Hepatocyte (in vitro differentiated cells): Measurements from ENCODE around the gene EYS. TPM values are rescaled to one million over a fixed set of nuclear protein-coding genes. Genes with fewer than 3 reads are reported as not detected.
"Not testable (repeated sequence)": the region's sequence is repeated elsewhere in the genome, so short reads cannot be mapped to it uniquely, and the experiment has no call there.

Experiments used
- DNase-seq: peaks from one replicate; pipeline ENCODE4 v3.0.0-alpha.2; 2016; ENCODE audit warnings: low spot score
- H2AFZ ChIP-seq: fragments of 200-600 bp; sonication (generic); 2 replicates; pipeline ENCODE4 v1.6.0; 2016; ENCODE audit warnings: antibody characterized with exemption, mild to moderate bottlenecking
- H3K27ac ChIP-seq: fragments of 200-600 bp; sonication (generic); 2 replicates; pipeline ENCODE4 v1.5.1; 2016; ENCODE audit warnings: mild to moderate bottlenecking
- H3K27me3 ChIP-seq: fragments of 200-600 bp; sonication (generic); 2 replicates; pipeline ENCODE4 v1.6.1; 2016
- H3K36me3 ChIP-seq: fragments of 200-600 bp; sonication (generic); replicated peaks from 2 replicates; pipeline ENCODE4 v1.5.1; 2016; ENCODE audit warnings: low read depth; ENCODE audit not compliant: insufficient read depth
- H3K4me1 ChIP-seq: fragments of 200-600 bp; sonication (generic); 2 replicates; pipeline ENCODE4 v1.5.1; 2016; ENCODE audit warnings: mild to moderate bottlenecking, moderate library complexity; ENCODE audit not compliant: insufficient read depth
- H3K4me2 ChIP-seq: fragments of 200-600 bp; sonication (generic); 2 replicates; pipeline ENCODE4 v1.6.0; 2016
- H3K4me3 ChIP-seq: fragments of 200-600 bp; sonication (generic); 2 replicates; pipeline ENCODE4 v1.5.1; 2016; ENCODE audit warnings: mild to moderate bottlenecking
- H3K79me2 ChIP-seq: fragments of 200-600 bp; sonication (generic); 2 replicates; pipeline ENCODE4 v1.6.0; 2017; ENCODE audit warnings: mild to moderate bottlenecking
- H3K9me2 ChIP-seq: fragments of 200-600 bp; sonication (generic); replicated peaks from 2 replicates; pipeline ENCODE4 v1.6.0; 2017; ENCODE audit warnings: mild to moderate bottlenecking; ENCODE audit not compliant: insufficient read depth
- H3K9me3 ChIP-seq: fragments of 200-600 bp; sonication (generic); 2 replicates; pipeline ENCODE4 v1.5.1; 2016; ENCODE audit warnings: low read depth, mild to moderate bottlenecking
- H4K20me1 ChIP-seq: fragments of 200-600 bp; sonication (generic); 2 replicates; pipeline ENCODE4 v1.6.0; 2016; ENCODE audit warnings: mild to moderate bottlenecking; ENCODE audit not compliant: insufficient read depth, poor library complexity, severe bottlenecking
- EZH2 ChIP-seq: fragments of 200-600 bp; sonication (generic); IDR thresholded peaks from 2 replicates; pipeline ENCODE4 v1.6.1; 2016; ENCODE audit warnings: antibody characterized with exemption, mild to moderate bottlenecking, borderline replicate concordance
- EZH2phosphoT487 ChIP-seq: fragments of 200-600 bp; sonication (generic); IDR thresholded peaks from one replicate; pipeline ENCODE4 v1.6.1; 2018; ENCODE audit warnings: antibody characterized with exemption, mild to moderate bottlenecking, low read depth, moderate library complexity; ENCODE audit not compliant: unreplicated experiment, severe bottlenecking
- WGBS: methylation state at CpG from one replicate; pipeline ENCODE4 v1.1.6; 2016; ENCODE audit warnings: low lambda C conversion rate; ENCODE audit errors: missing lambda C conversion rate; 5-methylcytosine and 5-hydroxymethylcytosine counted together
- polyA plus RNA-seq: library from polyadenylated mRNA; unstranded; fragments of >200 nt; fragmentation: Nextera tagmentation; extraction: Ambion mirVana; gene quantifications from 2 replicates; pipeline ENCODE4 v1.2.1, GENCODE V29; 2016
- total RNA-seq: library from RNA; depleted of rRNA; stranded (reverse); fragments of >200 nt; gene quantifications from 2 replicates; pipeline ENCODE4 v1.2.3, GENCODE V29; 2014
- TF ChIP-seq, protein P1 (sequence below): fragments of 200-600 bp; sonication (generic); IDR thresholded peaks from 2 replicates; pipeline ENCODE4 v1.5.1; 2016; ENCODE audit warnings: antibody characterized with exemption, mild to moderate bottlenecking; ENCODE audit not compliant: poor library complexity

EYS gene
- total and polyA plus RNA-seq, 2 experiments from 2014 or later = 0.57 to 0.68 TPM

DNA sequence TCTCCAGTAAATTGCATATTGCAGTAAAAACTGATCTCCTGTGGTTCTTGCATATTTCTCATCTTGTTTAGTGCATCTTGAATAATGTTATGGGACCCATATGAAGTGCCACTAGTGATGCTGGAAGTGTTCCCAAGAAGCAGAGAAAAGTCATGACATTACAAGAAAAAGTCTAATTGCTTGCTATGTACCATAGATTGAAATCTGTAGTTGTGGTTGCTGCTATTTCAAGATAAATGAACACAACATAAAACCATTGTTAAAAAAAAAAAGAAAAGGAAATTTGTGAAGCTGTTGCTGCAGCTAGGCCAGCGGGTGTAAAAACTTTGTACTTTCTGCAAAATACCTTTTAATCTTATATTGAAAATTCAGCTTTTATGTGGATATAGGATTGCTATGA lies 1767.0 kb downstream of the EYS start:
- Histone ChIP-seq H3K27me3 (no peaks in the 10 kb centered on the region), H3K79me2 (no peaks in the 10 kb centered on the region), H3K27ac (no peak overlapping the region), H3K9me2 (no peaks in the 10 kb centered on the region), H3K36me3 (no peaks in the 10 kb centered on the region), H4K20me1 (no peaks in the 10 kb centered on the region), H3K4me2 (no peak overlapping the region), H3K4me1 (peaks cover 4% of the 10 kb centered on the region), H2AFZ (no peak overlapping the region), H3K4me3 (no peak overlapping the region), H3K9me3 (no peaks in the 10 kb centered on the region)
- TF ChIP-seq EZH2 (no peak), EZH2phosphoT487 (no peak)
- TF ChIP-seq, protein P1, sequence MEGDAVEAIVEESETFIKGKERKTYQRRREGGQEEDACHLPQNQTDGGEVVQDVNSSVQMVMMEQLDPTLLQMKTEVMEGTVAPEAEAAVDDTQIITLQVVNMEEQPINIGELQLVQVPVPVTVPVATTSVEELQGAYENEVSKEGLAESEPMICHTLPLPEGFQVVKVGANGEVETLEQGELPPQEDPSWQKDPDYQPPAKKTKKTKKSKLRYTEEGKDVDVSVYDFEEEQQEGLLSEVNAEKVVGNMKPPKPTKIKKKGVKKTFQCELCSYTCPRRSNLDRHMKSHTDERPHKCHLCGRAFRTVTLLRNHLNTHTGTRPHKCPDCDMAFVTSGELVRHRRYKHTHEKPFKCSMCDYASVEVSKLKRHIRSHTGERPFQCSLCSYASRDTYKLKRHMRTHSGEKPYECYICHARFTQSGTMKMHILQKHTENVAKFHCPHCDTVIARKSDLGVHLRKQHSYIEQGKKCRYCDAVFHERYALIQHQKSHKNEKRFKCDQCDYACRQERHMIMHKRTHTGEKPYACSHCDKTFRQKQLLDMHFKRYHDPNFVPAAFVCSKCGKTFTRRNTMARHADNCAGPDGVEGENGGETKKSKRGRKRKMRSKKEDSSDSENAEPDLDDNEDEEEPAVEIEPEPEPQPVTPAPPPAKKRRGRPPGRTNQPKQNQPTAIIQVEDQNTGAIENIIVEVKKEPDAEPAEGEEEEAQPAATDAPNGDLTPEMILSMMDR = no peak
- WGBS = 95% methylated on average over 1 of the region's 1 CpG
- no peak for DNase-seq

DNA sequence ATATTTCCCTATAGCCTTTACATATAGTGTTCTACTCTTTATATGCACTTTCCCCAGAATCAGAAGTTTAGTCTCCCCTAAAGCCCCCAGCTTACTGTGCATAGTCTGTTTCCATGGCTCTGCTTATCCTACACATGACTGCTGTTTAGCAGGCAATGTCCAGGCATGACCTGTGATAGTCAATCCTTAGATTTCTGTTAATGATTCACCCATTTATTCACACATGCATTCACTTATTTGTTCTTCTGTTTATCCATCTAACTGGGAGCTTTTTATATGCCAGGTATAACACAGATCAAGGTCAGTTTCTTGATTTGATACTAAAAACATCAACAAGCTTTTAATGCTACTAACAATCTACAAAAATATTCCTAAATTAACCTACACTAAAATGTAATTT lies 1770.6 kb downstream of the EYS start:
- H4K20me1 ChIP-seq = no peaks in the 10 kb centered on the region
- H3K27me3 ChIP-seq = no peaks in the 10 kb centered on the region
- H3K4me2 ChIP-seq = no peak overlapping the region
- TF ChIP-seq EZH2 = no peak
- TF ChIP-seq EZH2phosphoT487 = no peak
- H3K9me3 ChIP-seq = no peaks in the 10 kb centered on the region
- H2AFZ ChIP-seq = no peak overlapping the region
- no peak overlapping the region for H3K4me3 ChIP-seq
- H3K4me1 ChIP-seq = peaks cover 5% of the 10 kb centered on the region
- H3K9me2 ChIP-seq = no peaks in the 10 kb centered on the region
- no peaks in the 10 kb centered on the region for H3K36me3 ChIP-seq
- no peaks in the 10 kb centered on the region for H3K79me2 ChIP-seq
- DNase-seq = no peak
- no peak overlapping the region for H3K27ac ChIP-seq

DNA sequence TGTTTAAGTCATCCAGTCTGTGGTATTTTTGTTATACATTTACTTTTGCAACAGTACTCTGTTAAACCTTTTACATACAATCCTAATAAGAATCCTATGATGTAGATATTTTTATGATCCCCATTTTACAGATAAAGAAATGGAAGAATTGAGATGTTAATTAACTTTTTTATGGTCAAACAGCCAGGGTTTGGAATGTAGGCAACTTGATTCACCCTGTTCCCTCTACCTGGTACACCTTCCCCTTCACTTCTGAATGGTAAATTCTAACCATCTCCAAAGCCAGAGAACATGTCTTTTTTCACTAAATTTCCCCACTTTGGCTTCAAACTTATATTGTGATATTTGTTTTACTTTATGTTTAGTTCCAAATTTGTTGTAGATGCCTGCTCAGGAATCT lies 1771.3 kb downstream of the EYS start:
- Histone ChIP-seq H3K79me2 (no peaks in the 10 kb centered on the region), H3K4me2 (no peak overlapping the region), H3K9me3 (no peaks in the 10 kb centered on the region), H4K20me1 (no peaks in the 10 kb centered on the region), H3K27ac (no peak overlapping the region), H3K27me3 (no peaks in the 10 kb centered on the region), H2AFZ (no peak overlapping the region), H3K4me3 (no peak overlapping the region), H3K36me3 (no peaks in the 10 kb centered on the region), H3K4me1 (peaks cover 5% of the 10 kb centered on the region), H3K9me2 (no peaks in the 10 kb centered on the region)
- no peak for DNase-seq
- no peak for TF ChIP-seq EZH2
- TF ChIP-seq, protein P1 = no peak
- TF ChIP-seq EZH2phosphoT487 = no peak

DNA sequence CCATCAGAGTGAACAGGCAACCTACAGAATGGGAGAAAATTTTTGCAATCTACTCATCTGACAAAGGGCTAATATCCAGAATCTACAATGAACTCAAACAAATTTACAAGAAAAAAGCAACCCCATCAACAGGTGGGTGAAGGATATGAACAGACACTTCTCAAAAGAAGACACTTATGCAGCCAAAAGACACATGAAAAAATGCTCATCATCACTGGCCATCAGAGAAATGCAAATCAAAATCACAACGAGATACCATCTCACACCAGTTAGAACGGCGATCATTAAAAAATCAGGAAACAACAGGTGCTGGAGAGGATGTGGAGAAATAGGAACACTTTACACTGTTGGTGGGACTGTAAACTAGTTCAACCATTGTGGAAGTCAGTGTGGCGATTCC lies 1773.1 kb downstream of the EYS start:
- H3K4me1 ChIP-seq, H3K4me3 ChIP-seq, DNase-seq, H3K4me2 ChIP-seq, H4K20me1 ChIP-seq, H3K27ac ChIP-seq, H3K9me3 ChIP-seq, H2AFZ ChIP-seq, H3K27me3 ChIP-seq, H3K36me3 ChIP-seq, H3K79me2 ChIP-seq, H3K9me2 ChIP-seq: not testable (repeated sequence)
- 94% methylated on average over 3 of the region's 4 CpGs for WGBS

DNA sequence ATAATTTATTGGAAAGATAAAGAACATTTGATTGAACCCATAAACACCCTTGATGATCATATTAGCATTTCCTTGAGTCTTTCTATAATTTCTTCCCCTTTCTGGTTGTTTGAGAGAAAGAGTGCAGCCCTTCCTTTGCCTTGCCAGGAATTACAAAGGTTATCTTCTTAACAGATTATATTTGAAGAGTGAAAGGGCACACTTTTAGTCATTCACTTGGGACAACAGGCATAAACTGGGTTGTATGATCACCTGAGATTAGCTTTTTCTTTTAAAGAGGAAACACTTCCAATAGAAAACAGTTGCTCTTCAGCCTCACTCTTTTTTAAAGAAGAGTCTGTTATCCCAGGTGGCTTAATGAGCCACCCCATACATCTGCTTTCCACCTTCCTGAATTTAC lies 1776.2 kb downstream of the EYS start:
- Histone ChIP-seq H3K4me1 (peaks cover 5% of the 10 kb centered on the region), H4K20me1 (no peaks in the 10 kb centered on the region), H3K79me2 (no peaks in the 10 kb centered on the region), H2AFZ (no peak overlapping the region), H3K27me3 (no peaks in the 10 kb centered on the region), H3K9me2 (no peaks in the 10 kb centered on the region), H3K4me3 (no peak overlapping the region), H3K9me3 (no peaks in the 10 kb centered on the region), H3K36me3 (no peaks in the 10 kb centered on the region), H3K4me2 (no peak overlapping the region), H3K27ac (no peak overlapping the region)
- TF ChIP-seq, protein P1 = no peak
- TF ChIP-seq EZH2 = no peak
- TF ChIP-seq EZH2phosphoT487 = no peak
- no peak for DNase-seq
